Endothelial cell of umbilical vein (primary cell): ENCODE measurements around the gene GPR135.

ENCODE experiments used
- CTCF ChIP-seq, 2 donors: IDR thresholded peaks; 1 replicate in 1 of 2; 2 replicates in 1 of 2; pipeline ENCODE4 v1.5.1; 2011; ENCODE audit warnings: low read length in 2 of 2, mild to moderate bottlenecking in 2 of 2, moderate library complexity in 2 of 2, control low read depth in 1 of 2, inconsistent platforms in 1 of 2, low read depth in 1 of 2; ENCODE audit not compliant: insufficient read depth in 1 of 2; ENCODE audit errors: extremely low read depth in 1 of 2
- EZH2 ChIP-seq: IDR thresholded peaks from 2 replicates; pipeline ENCODE4 v1.6.1; 2012; ENCODE audit warnings: borderline replicate concordance, low read depth, mild to moderate bottlenecking, moderate library complexity, low read length, inconsistent platforms; ENCODE audit not compliant: severe bottlenecking
- FOS ChIP-seq: IDR thresholded peaks from 2 replicates; pipeline ENCODE4 v1.6.1; 2011; ENCODE audit warnings: mild to moderate bottlenecking, low read length, moderate library complexity, borderline replicate concordance; ENCODE audit not compliant: insufficient read depth
- JUN ChIP-seq: IDR thresholded peaks from 2 replicates; pipeline ENCODE4 v1.6.1; 2011; ENCODE audit warnings: borderline replicate concordance, low read depth; ENCODE audit not compliant: insufficient read length, insufficient read depth
- MAX ChIP-seq: IDR thresholded peaks from 2 replicates; pipeline ENCODE4 v1.6.1; 2011; ENCODE audit not compliant: insufficient read depth, insufficient read length
- POLR2A ChIP-seq: IDR thresholded peaks from 2 replicates; pipeline ENCODE4 v1.6.1; 2012; ENCODE audit warnings: low read depth, mild to moderate bottlenecking, control low read depth, low read length
- POLR2AphosphoS5 ChIP-seq: IDR thresholded peaks from 2 replicates; pipeline ENCODE4 v1.6.1; 2012; ENCODE audit warnings: low read depth, mild to moderate bottlenecking, control low read depth, low read length, moderate library complexity; ENCODE audit not compliant: insufficient read depth

GRCh38 chr14:59417311-59417710 is 47.9 kb downstream of the GPR135 start:
- TF ChIP-seq CTCF (IDR thresholded peaks at IDR 0.05; ENCODE audit: extremely low read depth in 1 of 2, insufficient read depth in 1 of 2, low read depth in 1 of 2, low read length in 2 of 2) (no peak), POLR2A (no peak), POLR2AphosphoS5 (no peak), EZH2 (no peak), JUN (no peak), MAX (no peak), FOS (no peak)
